ENCODE results near the gene GATAD2A.

DNA sequence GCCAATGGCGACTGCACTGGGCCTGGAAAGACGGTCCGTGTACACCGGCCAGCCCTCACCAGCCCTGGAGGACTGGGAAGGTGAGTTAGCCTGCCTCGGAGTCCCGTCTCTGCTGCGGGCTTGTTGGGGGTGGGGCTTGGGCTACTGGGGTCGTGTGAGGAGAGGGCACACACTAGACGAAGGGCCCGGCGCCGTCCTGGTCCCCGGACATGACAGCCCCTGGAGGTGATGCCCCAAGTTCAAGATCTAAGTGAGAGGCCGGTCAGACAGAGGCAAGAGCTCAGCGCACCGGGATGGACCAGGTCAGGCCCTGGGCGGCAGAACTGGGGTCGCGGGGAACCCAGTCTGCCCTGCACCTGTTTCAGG lies 134.2 kb downstream of the GATAD2A start:
- no peak for TF ChIP-seq ZNF274 (IDR thresholded peaks at IDR 0.05; ENCODE audit: low read depth, low read length)
- TF ChIP-seq SUZ12 (IDR thresholded peaks at IDR 0.05; ENCODE audit: extremely low read depth, insufficient read depth, insufficient read length): no peak

Measured in NT2/D1 (cell line).